OCI-LY7 (cell line): ENCODE results near the gene TAF12. TPM values are rescaled to one million over a fixed set of nuclear protein-coding genes. Genes with fewer than 3 reads are reported as not detected.

Source experiments
- small RNA-seq: library from RNA; depleted of rRNA; stranded (forward); fragments of <200 nt; gene quantifications from one replicate; pipeline ENCODE3, GENCODE V24; 2014
- total RNA-seq, 2 experiments: library from RNA; depleted of rRNA in 1 of 2; stranded (reverse); fragments of >200 nt in 1 of 2; shearing (Covaris generic) in 1 of 2; gene quantifications; 2 replicates each; pipeline ENCODE4 v1.2.3, GENCODE V29; 2014 to 2022

TAF12 gene
- total RNA-seq, 2 experiments from 2014 or later: 31.0 to 32.4 TPM

Small RNA genes within 50 kb of the gene (small RNA-seq; reads per million reads assigned to genes)
- gene RF00422 (not detected), gene RNU11 (not detected), gene SNORA16A (not detected), gene SNORA44 (not detected), gene SNORA61 (not detected), gene SNORD99 (17,963 reads per million, percentile 100 among the genes with 10 or more reads in this experiment)

Other genes starting within 250 kb of the TAF12 start
- 87.6 and 101 TPM in 2 replicates for gene RCC1, start 137.0 kb downstream of the TAF12 start, total RNA-seq (2014; rRNA removed; shearing (Covaris generic))
- 95.3 and 108 TPM in 2 replicates for gene RCC1, start 137.0 kb downstream of the TAF12 start, total RNA-seq (2022)
- 30.6 and 39.6 TPM in 2 replicates for gene TRNAU1AP, start 90.0 kb downstream of the TAF12 start, total RNA-seq (2014; rRNA removed; shearing (Covaris generic))
- gene TRNAU1AP, start 90.0 kb downstream of the TAF12 start, total RNA-seq (2022): 41.8 and 47.7 TPM in 2 replicates
- gene RAB42, start 50.8 kb downstream of the TAF12 start, total RNA-seq (2014; rRNA removed; shearing (Covaris generic)): not detected in 2 replicates
- gene RAB42, start 50.8 kb downstream of the TAF12 start, total RNA-seq (2022): not detected in 2 replicates
- not detected in 2 replicates for gene RNU11, start 5.5 kb upstream of the TAF12 start, total RNA-seq (2014; rRNA removed; shearing (Covaris generic))
- not detected in 2 replicates for gene RNU11, start 5.5 kb upstream of the TAF12 start, total RNA-seq (2022)
- 12.5 and 13.0 TPM in 2 replicates for gene GMEB1, start 25.7 kb upstream of the TAF12 start, total RNA-seq (2014; rRNA removed; shearing (Covaris generic))
- 22.5 and 25.9 TPM in 2 replicates for gene GMEB1, start 25.7 kb upstream of the TAF12 start, total RNA-seq (2022)
- gene YTHDF2, start 93.9 kb upstream of the TAF12 start, total RNA-seq (2014; rRNA removed; shearing (Covaris generic)): 46.6 and 57.9 TPM in 2 replicates
- gene YTHDF2, start 93.9 kb upstream of the TAF12 start, total RNA-seq (2022): 82.6 and 83.6 TPM in 2 replicates
- not detected in 2 replicates for gene OPRD1, start 169.1 kb upstream of the TAF12 start, total RNA-seq (2014; rRNA removed; shearing (Covaris generic))
- gene OPRD1, start 169.1 kb upstream of the TAF12 start, total RNA-seq (2022): not detected in 2 replicates